Left ventricle myocardium inferior (tissue), 1 donor: Measurements from ENCODE around the gene SAMD7. TPM values are rescaled to one million over a fixed set of nuclear protein-coding genes. Genes with fewer than 3 reads are reported as not detected.

Experiments used
- DNase-seq: peaks from one replicate; pipeline ENCODE4 v3.0.0-alpha.2; 2020
- H3K27ac ChIP-seq: fragments of 200-600 bp; replicated peaks from 2 replicates; pipeline ENCODE4 v1.8.0; 2021
- H3K27me3 ChIP-seq: fragments of 200-600 bp; 2 replicates; pipeline ENCODE4 v1.8.0; 2021; ENCODE audit warnings: low read depth
- H3K36me3 ChIP-seq: fragments of 200-600 bp; 2 replicates; pipeline ENCODE4 v1.8.0; 2021
- H3K4me1 ChIP-seq: fragments of 200-600 bp; 2 replicates; pipeline ENCODE4 v1.8.0; 2021
- H3K4me3 ChIP-seq: fragments of 200-600 bp; 2 replicates; pipeline ENCODE4 v1.8.0; 2021; ENCODE audit warnings: mild to moderate bottlenecking, moderate library complexity
- H3K9me3 ChIP-seq: fragments of 200-600 bp; replicated peaks from 2 replicates; pipeline ENCODE4 v1.8.0; 2021
- CTCF ChIP-seq: fragments of 200-600 bp; IDR thresholded peaks from 2 replicates; pipeline ENCODE4 v1.8.0; 2021; ENCODE audit warnings: antibody characterized with exemption, mild to moderate bottlenecking, borderline replicate concordance
- intact Hi-C: fragments of 100-400 bp; cut with micrococcal nuclease; formaldehyde crosslinking; loops from one replicate; pipeline ENCODE4 v1.11.0; 2022
- total RNA-seq: library from RNA; stranded (reverse); fragmentation: NEBNext Ultra II Directional; extraction: Animal tissue kit (Norgen Biotek cat#: 25700); gene quantifications from one replicate; pipeline ENCODE4 v1.2.1, GENCODE V29; 2021
- donor health status: DM: no; HTN: yes; CAD: no; lungs with severe emphysema.

SAMD7 gene
- total RNA-seq, 1 donor from 2014 or later, result not detected

- no peak for TF ChIP-seq CTCF
- intact Hi-C loops, result no loop called here
Observed at GRCh38 chr3:169895072-169895471, 16.3 kb upstream of the SAMD7 start.

GRCh38 chr3:169897284-169897683, 14.1 kb upstream of the SAMD7 start:
- H3K36me3 ChIP-seq, result no peaks in the 10 kb centered on the region
- intact Hi-C loops, result no loop called here
- H3K4me1 ChIP-seq, result peaks cover 3% of the 10 kb centered on the region
- DNase-seq, result no peak
- no peaks in the 10 kb centered on the region for H3K27me3 ChIP-seq
- no peak for TF ChIP-seq CTCF
- no peak overlapping the region for H3K4me3 ChIP-seq
- H3K27ac ChIP-seq, result no peak overlapping the region
- H3K9me3 ChIP-seq, result peaks cover 22% of the 10 kb centered on the region

More at GRCh38 chr3:169895072-169895471, 16.3 kb upstream of the SAMD7 start:
- DNase-seq, result no peak
- Histone ChIP-seq H3K4me3 (no peak overlapping the region), H3K4me1 (peaks cover 3% of the 10 kb centered on the region), H3K9me3 (no peaks in the 10 kb centered on the region), H3K27me3 (no peaks in the 10 kb centered on the region), H3K27ac (no peak overlapping the region), H3K36me3 (no peaks in the 10 kb centered on the region)

- peaks cover 14% of the 10 kb centered on the region for H3K4me1 ChIP-seq
- H3K4me3 ChIP-seq, result no peak overlapping the region
- no peaks in the 10 kb centered on the region for H3K36me3 ChIP-seq
- DNase-seq, result no peak
- peaks cover 27% of the 10 kb centered on the region for H3K9me3 ChIP-seq
- intact Hi-C loops, result no loop called here
- no peak overlapping the region for H3K27ac ChIP-seq
- no peaks in the 10 kb centered on the region for H3K27me3 ChIP-seq
- no peak for TF ChIP-seq CTCF
Observed at GRCh38 chr3:169901453-169901852, 9.9 kb upstream of the SAMD7 start.

- H3K4me1 ChIP-seq, result peaks cover 12% of the 10 kb centered on the region
- no peak overlapping the region for H3K27ac ChIP-seq
- intact Hi-C loops, result no loop called here
- no peak overlapping the region for H3K4me3 ChIP-seq
- no peaks in the 10 kb centered on the region for H3K27me3 ChIP-seq
- no peaks in the 10 kb centered on the region for H3K36me3 ChIP-seq
- no peak for TF ChIP-seq CTCF
- H3K9me3 ChIP-seq, result peaks cover 24% of the 10 kb centered on the region
- no peak for DNase-seq
Observed at GRCh38 chr3:169905404-169905803, 6.0 kb upstream of the SAMD7 start.

GRCh38 chr3:169907476-169907875, 3.9 kb upstream of the SAMD7 start:
- Histone ChIP-seq H3K9me3 (peaks cover 3% of the 10 kb centered on the region), H3K27me3 (no peaks in the 10 kb centered on the region), H3K4me3 (no peak overlapping the region), H3K36me3 (no peaks in the 10 kb centered on the region), H3K4me1 (peaks cover 12% of the 10 kb centered on the region), H3K27ac (no peak overlapping the region)
- TF ChIP-seq CTCF, result no peak
- DNase-seq, result no peak
- intact Hi-C loops, result no loop called here

- Histone ChIP-seq H3K27ac (no peak overlapping the region), H3K9me3 (no peaks in the 10 kb centered on the region), H3K27me3 (no peaks in the 10 kb centered on the region), H3K4me1 (peaks cover 12% of the 10 kb centered on the region), H3K4me3 (no peak overlapping the region), H3K36me3 (no peaks in the 10 kb centered on the region)
- no peak for TF ChIP-seq CTCF
- intact Hi-C loops, result no loop called here
- no peak for DNase-seq
Observed at GRCh38 chr3:169907944-169908343, 3.4 kb upstream of the SAMD7 start.
